Endothelial cell of umbilical vein (primary cell): ENCODE data around the gene TUBB1. TPM values are rescaled to one million over a fixed set of nuclear protein-coding genes. Genes with fewer than 3 reads are reported as not detected.

Experiments
- BruUV-seq: library from RNA; stranded (reverse); fragments of 400-500 nt; replicated peaks from 2 replicates; lab custom pipeline; 2021; lab: Mats Ljungman, UMichigan
- CTCF ChIA-PET: fragments of 300-600, 350-600 bp; sonication (Branson Sonifier 250); formaldehyde crosslinking; loops from one replicate; lab custom pipeline; 2021; ENCODE audit warnings: antibody characterized with exemption, inconsistent platforms; lab: Charles Lee
- POLR2A ChIA-PET: fragments of 300-600, 350-600 bp; sonication (Branson Sonifier 250); formaldehyde crosslinking; loops from one replicate; lab custom pipeline; 2021; ENCODE audit warnings: antibody characterized with exemption, inconsistent platforms; lab: Charles Lee
- DNase-seq: peaks from one replicate; pipeline ENCODE4 v3.0.0-alpha.2; 2011; ENCODE audit warnings: low read depth, low spot score
- FAIRE-seq: peaks from 2 replicates; lab custom pipeline; 2011; peaks lifted over from hg19 to GRCh38; lab: Jason Lieb, UNC
- H2AFZ ChIP-seq: 2 replicates; pipeline ENCODE4 v1.6.0; 2012; ENCODE audit warnings: low read depth, low read length, control low read depth, inconsistent platforms
- H3K27ac ChIP-seq: 2 replicates; pipeline ENCODE4 v1.5.1; 2011; ENCODE audit warnings: low read depth, mild to moderate bottlenecking, control low read depth, low read length, moderate library complexity; ENCODE audit not compliant: insufficient read depth
- H3K27me3 ChIP-seq, 2 experiments: 2 replicates each; pipeline versions ENCODE4 v1.6.0 to v1.6.1; 2011; ENCODE audit warnings: low read length in 2 of 2, mixed read lengths in 1 of 2; ENCODE audit not compliant: control insufficient read depth in 2 of 2, insufficient read depth in 2 of 2
- H3K36me3 ChIP-seq, 2 experiments: 2 replicates in 1 of 2; 3 replicates in 1 of 2; pipeline ENCODE4 v1.5.1; 2011; ENCODE audit warnings: low read length in 2 of 2, mild to moderate bottlenecking in 1 of 2, moderate library complexity in 1 of 2; ENCODE audit not compliant: control insufficient read depth in 2 of 2, insufficient read depth in 2 of 2; ENCODE audit errors: extremely low read depth in 1 of 2
- H3K4me1 ChIP-seq: 3 replicates; pipeline ENCODE4 v1.5.1; 2011; ENCODE audit warnings: mild to moderate bottlenecking, low read length; ENCODE audit not compliant: control insufficient read depth, insufficient read depth; ENCODE audit errors: extremely low read depth
- H3K4me2 ChIP-seq: 2 replicates; pipeline ENCODE4 v1.6.1; 2011; ENCODE audit warnings: low read length, control low read depth, mixed read lengths; ENCODE audit not compliant: insufficient read depth
- H3K4me3 ChIP-seq, 3 experiments: fragments of 200-600 bp in 1 of 3; sonication (generic), shearing (Covaris generic) in 1 of 3; replicated peaks in 1 of 3; 2 replicates each; pipeline ENCODE4 v1.5.1; 2011 to 2016; ENCODE audit warnings: control low read depth in 3 of 3, low read length in 3 of 3, mild to moderate bottlenecking in 2 of 3, inconsistent platforms in 1 of 3, low read depth in 1 of 3, moderate library complexity in 1 of 3; ENCODE audit not compliant: insufficient read depth in 1 of 3
- H3K79me2 ChIP-seq: 2 replicates; pipeline ENCODE4 v1.6.0; 2012; ENCODE audit warnings: low read length, inconsistent platforms; ENCODE audit not compliant: control insufficient read depth, insufficient read depth
- H3K9ac ChIP-seq: replicated peaks from 2 replicates; pipeline ENCODE3; 2011; ENCODE audit warnings: low read length, control low read depth; ENCODE audit not compliant: insufficient read depth; ENCODE audit errors: extremely low read depth
- H3K9me1 ChIP-seq: replicated peaks from 3 replicates; pipeline ENCODE4 v1.6.0; 2011; ENCODE audit warnings: mild to moderate bottlenecking, low read length; ENCODE audit not compliant: control insufficient read depth, insufficient read depth; ENCODE audit errors: extremely low read depth
- H3K9me3 ChIP-seq: replicated peaks from 2 replicates; pipeline ENCODE4 v1.5.1; 2012; ENCODE audit warnings: low read length, inconsistent platforms; ENCODE audit not compliant: control insufficient read depth, insufficient read depth
- H4K20me1 ChIP-seq: replicated peaks from 2 replicates; pipeline ENCODE3; 2011; ENCODE audit warnings: mild to moderate bottlenecking, low read length; ENCODE audit not compliant: control insufficient read depth, insufficient read depth; ENCODE audit errors: extremely low read depth
- EZH2 ChIP-seq: IDR thresholded peaks from 2 replicates; pipeline ENCODE4 v1.6.1; 2012; ENCODE audit warnings: borderline replicate concordance, low read depth, mild to moderate bottlenecking, moderate library complexity, low read length, inconsistent platforms; ENCODE audit not compliant: severe bottlenecking
- FOS ChIP-seq: IDR thresholded peaks from 2 replicates; pipeline ENCODE4 v1.6.1; 2011; ENCODE audit warnings: mild to moderate bottlenecking, low read length, moderate library complexity, borderline replicate concordance; ENCODE audit not compliant: insufficient read depth
- GATA2 ChIP-seq: IDR thresholded peaks from 2 replicates; pipeline ENCODE4 v1.7.0; 2011; ENCODE audit warnings: low read depth, mild to moderate bottlenecking, moderate library complexity, mixed read lengths, low read length; ENCODE audit not compliant: insufficient read length, insufficient read depth
- JUN ChIP-seq: IDR thresholded peaks from 2 replicates; pipeline ENCODE4 v1.6.1; 2011; ENCODE audit warnings: borderline replicate concordance, low read depth; ENCODE audit not compliant: insufficient read length, insufficient read depth
- MYC ChIP-seq: IDR thresholded peaks from one replicate; pipeline ENCODE4 v1.6.1; 2011; ENCODE audit warnings: mild to moderate bottlenecking, low read depth, low read length
- POLR2A ChIP-seq: IDR thresholded peaks from 2 replicates; pipeline ENCODE4 v1.6.1; 2012; ENCODE audit warnings: low read depth, mild to moderate bottlenecking, control low read depth, low read length
- POLR2AphosphoS5 ChIP-seq: IDR thresholded peaks from 2 replicates; pipeline ENCODE4 v1.6.1; 2012; ENCODE audit warnings: low read depth, mild to moderate bottlenecking, control low read depth, low read length, moderate library complexity; ENCODE audit not compliant: insufficient read depth
- dilution Hi-C: fragments of 300-500 bp; cut with MboI; formaldehyde crosslinking; loops from one replicate; pipeline ENCODE4 v1.15.0; 2019; ENCODE audit warnings: low sequenced_read_pairs; ENCODE audit not compliant: extremely low pct_ligation_motif_present
- intact Hi-C: fragments of 100-400 bp; cut with micrococcal nuclease; formaldehyde crosslinking; loops from one replicate; pipeline ENCODE4 v1.10.0; 2022
- polyA plus RNA-seq, 4 experiments: library from polyadenylated mRNA; depleted of rRNA in 3 of 4; stranded (reverse) in 3 of 4; unstranded in 1 of 4; fragments of >200 nt; gene quantifications; 2 replicates each; pipeline versions ENCODE4 v1.2.1 to v1.2.3, GENCODE V29; 2011 to 2012; ENCODE audit warnings: missing spikeins in 1 of 4
- total RNA-seq: library from RNA; stranded (reverse); gene quantifications from 2 replicates; pipeline ENCODE4 v1.2.3, GENCODE V29; 2021
- TF ChIP-seq, protein P1 (sequence below): IDR thresholded peaks from 2 replicates; pipeline ENCODE4 v1.6.1; 2011; ENCODE audit not compliant: insufficient read depth, insufficient read length
- TF ChIP-seq, protein P2 (sequence below), 2 donors: IDR thresholded peaks; 1 replicate in 1 of 2; 2 replicates in 1 of 2; pipeline ENCODE4 v1.5.1; 2011; ENCODE audit warnings: low read length in 2 of 2, mild to moderate bottlenecking in 2 of 2, moderate library complexity in 2 of 2, control low read depth in 1 of 2, inconsistent platforms in 1 of 2, low read depth in 1 of 2; ENCODE audit not compliant: insufficient read depth in 1 of 2; ENCODE audit errors: extremely low read depth in 1 of 2

The TUBB1 gene
- total and polyA plus RNA-seq, 2 donors (not counting 3 experiments of a cell fraction or from before 2014, with no cell fraction given), result 0.04 TPM; not detected in 1

DNA sequence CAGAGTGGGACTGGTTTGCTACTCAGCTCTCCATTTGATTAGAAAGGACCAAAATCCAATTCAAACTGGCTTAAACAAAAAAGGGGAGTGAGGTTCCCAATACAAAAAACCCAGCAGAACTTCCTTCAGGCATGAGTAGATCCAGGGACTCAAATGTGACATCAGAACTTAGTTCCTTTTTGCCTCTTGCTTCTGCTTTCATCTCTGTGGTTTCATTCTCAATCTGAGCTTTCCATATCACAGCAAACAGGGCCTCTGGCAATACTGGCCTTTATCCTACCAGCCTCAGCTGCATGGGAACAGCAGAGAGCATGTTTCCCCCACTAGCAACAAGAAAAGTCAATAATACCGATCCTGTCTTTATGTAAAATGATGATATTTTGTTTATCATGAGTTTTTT lies 52.0 kb downstream of the TUBB1 start:
- Histone ChIP-seq H3K27me3 (peaks cover 10 to 38% of the 10 kb centered on the region in 2 experiments), H3K79me2 (no peaks in the 10 kb centered on the region), H3K9ac (no peak overlapping the region), H3K9me3 (no peaks in the 10 kb centered on the region), H4K20me1 (no peaks in the 10 kb centered on the region), H3K4me2 (no peak overlapping the region), H3K4me1 (no peaks in the 10 kb centered on the region), H3K36me3 (no peaks in the 10 kb centered on the region), H2AFZ (no peak overlapping the region), H3K27ac (no peak overlapping the region), H3K9me1 (no peaks in the 10 kb centered on the region), H3K4me3 (no peak overlapping the region)
- TF ChIP-seq JUN (no peak), MYC (no peak), POLR2AphosphoS5 (no peak), GATA2 (no peak), POLR2A (no peak), FOS (no peak), EZH2 (no peak)
- TF ChIP-seq, protein P1, sequence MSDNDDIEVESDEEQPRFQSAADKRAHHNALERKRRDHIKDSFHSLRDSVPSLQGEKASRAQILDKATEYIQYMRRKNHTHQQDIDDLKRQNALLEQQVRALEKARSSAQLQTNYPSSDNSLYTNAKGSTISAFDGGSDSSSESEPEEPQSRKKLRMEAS, result no peak
- TF ChIP-seq, protein P2, sequence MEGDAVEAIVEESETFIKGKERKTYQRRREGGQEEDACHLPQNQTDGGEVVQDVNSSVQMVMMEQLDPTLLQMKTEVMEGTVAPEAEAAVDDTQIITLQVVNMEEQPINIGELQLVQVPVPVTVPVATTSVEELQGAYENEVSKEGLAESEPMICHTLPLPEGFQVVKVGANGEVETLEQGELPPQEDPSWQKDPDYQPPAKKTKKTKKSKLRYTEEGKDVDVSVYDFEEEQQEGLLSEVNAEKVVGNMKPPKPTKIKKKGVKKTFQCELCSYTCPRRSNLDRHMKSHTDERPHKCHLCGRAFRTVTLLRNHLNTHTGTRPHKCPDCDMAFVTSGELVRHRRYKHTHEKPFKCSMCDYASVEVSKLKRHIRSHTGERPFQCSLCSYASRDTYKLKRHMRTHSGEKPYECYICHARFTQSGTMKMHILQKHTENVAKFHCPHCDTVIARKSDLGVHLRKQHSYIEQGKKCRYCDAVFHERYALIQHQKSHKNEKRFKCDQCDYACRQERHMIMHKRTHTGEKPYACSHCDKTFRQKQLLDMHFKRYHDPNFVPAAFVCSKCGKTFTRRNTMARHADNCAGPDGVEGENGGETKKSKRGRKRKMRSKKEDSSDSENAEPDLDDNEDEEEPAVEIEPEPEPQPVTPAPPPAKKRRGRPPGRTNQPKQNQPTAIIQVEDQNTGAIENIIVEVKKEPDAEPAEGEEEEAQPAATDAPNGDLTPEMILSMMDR (IDR thresholded peaks at IDR 0.05; ENCODE audit: extremely low read depth in 1 of 2, insufficient read depth in 1 of 2, low read depth in 1 of 2, low read length in 2 of 2), result no peak
- no TSS peak for BruUV-seq
- ChIA-PET POLR2A (no interaction called here), CTCF (interaction anchor here (1.2 to 2.9 kb wide), 3 partner anchors 11 to 201 kb away, joined by 3 to 9 read pairs (median 4); no protein-coding TSS in a partner anchor)
- intact Hi-C loops (no loop called here), dilution Hi-C loops (no loop called here)
- no peak for DNase-seq
- no peak for FAIRE-seq
